Panc1 (cell line): ENCODE measurements around the gene ARHGAP32. TPM values are rescaled to one million over a fixed set of nuclear protein-coding genes. Genes with fewer than 3 reads are reported as not detected.

Experiments
- ATAC-seq: fragments of 200-7000 bp; cut with Tn5 transposase; 2 replicates; pipeline ENCODE4 v1.9.1; 2020; ENCODE audit warnings: mild to moderate bottlenecking, moderate library complexity
- BruUV-seq: library from RNA; stranded (reverse); fragments of 400-500 nt; replicated peaks from 2 replicates; lab custom pipeline; 2021; lab: Mats Ljungman, UMichigan
- CTCF ChIA-PET: fragments of 300-600 bp; sonication (Branson Sonifier 250); formaldehyde crosslinking; loops from one replicate; lab custom pipeline; 2022; ENCODE audit warnings: antibody characterized with exemption; lab: Charles Lee
- POLR2A ChIA-PET: fragments of 300-600 bp; sonication (Branson Sonifier 250); formaldehyde crosslinking; loops from one replicate; lab custom pipeline; 2022; ENCODE audit warnings: antibody characterized with exemption; lab: Charles Lee
- DNase-seq: peaks from one replicate; pipeline ENCODE4 v3.0.0-alpha.2; 2010; ENCODE audit warnings: low read depth, low spot score
- H3K27ac ChIP-seq: 2 replicates; pipeline ENCODE4 v1.5.1; 2011; ENCODE audit warnings: mild to moderate bottlenecking, low read length, inconsistent platforms
- H3K27me3 ChIP-seq: fragments of 200-500 bp; sonication (Bioruptor generic); 2 replicates; pipeline ENCODE4 v1.6.0; 2014; ENCODE audit warnings: low read length, inconsistent platforms; ENCODE audit not compliant: control insufficient read depth, insufficient read depth
- H3K36me3 ChIP-seq: fragments of 200-500 bp; sonication (Bioruptor generic); 2 replicates; pipeline ENCODE4 v1.5.1; 2014; ENCODE audit warnings: inconsistent platforms, mild to moderate bottlenecking, low read length, moderate library complexity; ENCODE audit not compliant: control insufficient read depth, insufficient read depth
- H3K4me1 ChIP-seq: 2 replicates; pipeline ENCODE4 v1.5.1; 2011; ENCODE audit warnings: inconsistent platforms, mild to moderate bottlenecking, low read length, moderate library complexity; ENCODE audit not compliant: control insufficient read depth, insufficient read depth
- H3K4me3 ChIP-seq, 2 experiments: 2 replicates each; pipeline ENCODE4 v1.5.1; 2011 to 2012; ENCODE audit warnings: low read depth in 2 of 2, low read length in 2 of 2, mild to moderate bottlenecking in 2 of 2, inconsistent platforms in 1 of 2, moderate library complexity in 1 of 2
- H3K9me3 ChIP-seq: fragments of 200-500 bp; sonication (Bioruptor generic); 2 replicates; pipeline ENCODE4 v1.5.1; 2014; ENCODE audit warnings: low read depth, mild to moderate bottlenecking, inconsistent platforms, low read length, moderate library complexity; ENCODE audit not compliant: control insufficient read depth, insufficient read depth
- POLR2AphosphoS5 ChIP-seq: IDR thresholded peaks from 2 replicates; pipeline ENCODE4 v1.6.1; 2012; ENCODE audit warnings: mild to moderate bottlenecking, low read depth, low read length, moderate library complexity
- REST ChIP-seq, 2 experiments: IDR thresholded peaks; 2 replicates each; pipeline ENCODE4 v1.6.1; 2011 to 2012; ENCODE audit warnings: low read depth in 2 of 2, control low read depth in 1 of 2, low read length in 1 of 2, mild to moderate bottlenecking in 1 of 2, moderate library complexity in 1 of 2; ENCODE audit not compliant: insufficient read depth in 1 of 2
- SIN3A ChIP-seq: IDR thresholded peaks from 2 replicates; pipeline ENCODE4 v1.6.1; 2012; ENCODE audit warnings: low read depth, mild to moderate bottlenecking, low read length, moderate library complexity, borderline replicate concordance; ENCODE audit not compliant: insufficient read depth
- TCF7L2 ChIP-seq: IDR thresholded peaks from 2 replicates; pipeline ENCODE4 v1.6.1; 2011; ENCODE audit warnings: mild to moderate bottlenecking, low read depth, low read length, inconsistent platforms
- in situ Hi-C: cut with HindIII; loops from 2 replicates; pipeline ENCODE4 v1.10.0; 2016; ENCODE audit warnings: low sequenced_read_pairs, low pct_unique_long_range_greater_than_20kb
- intact Hi-C: fragments of 100-400 bp; cut with micrococcal nuclease; formaldehyde crosslinking; loops from one replicate; pipeline ENCODE4 v1.10.0; 2022; ENCODE audit not compliant: unreplicated experiment
- total RNA-seq: library from RNA; stranded (reverse); gene quantifications from one replicate; pipeline ENCODE4 v1.2.1, GENCODE V29; 2021; ENCODE audit not compliant: unreplicated experiment
- TF ChIP-seq, protein P1 (sequence below): fragments of 450-650 bp; IDR thresholded peaks from 2 replicates; pipeline ENCODE4 v1.5.1; 2017; ENCODE audit warnings: mild to moderate bottlenecking

The ARHGAP32 gene
- total RNA-seq, 1 experiment from 2014 or later: 44.6 TPM

DNA sequence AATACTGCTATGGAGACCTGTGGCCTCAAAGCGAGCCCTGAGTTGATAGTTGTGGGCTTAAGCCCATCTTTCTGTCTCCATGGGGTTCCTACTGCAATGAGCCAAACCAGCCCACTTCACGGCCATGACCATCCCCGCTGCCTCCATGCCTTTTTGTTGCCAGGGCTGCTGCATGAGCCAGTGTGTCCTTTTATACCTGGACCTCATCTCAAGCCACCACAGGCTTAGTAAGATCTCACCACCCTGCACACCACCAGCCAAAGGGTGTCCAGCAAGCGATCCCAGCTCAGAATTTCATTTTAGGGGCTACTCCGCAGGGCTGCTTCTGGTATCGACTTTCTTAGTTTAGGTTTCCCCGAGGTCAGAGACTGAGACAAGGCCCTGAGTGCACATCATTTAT, 257.8 kb downstream of the ARHGAP32 start:
- no peak for TF ChIP-seq SIN3A
- TF ChIP-seq TCF7L2: no peak
- TF ChIP-seq REST (IDR thresholded peaks at IDR 0.05; ENCODE audit: insufficient read depth in 1 of 2, low read depth in 2 of 2, low read length in 1 of 2): no peak
- TF ChIP-seq, protein P1, sequence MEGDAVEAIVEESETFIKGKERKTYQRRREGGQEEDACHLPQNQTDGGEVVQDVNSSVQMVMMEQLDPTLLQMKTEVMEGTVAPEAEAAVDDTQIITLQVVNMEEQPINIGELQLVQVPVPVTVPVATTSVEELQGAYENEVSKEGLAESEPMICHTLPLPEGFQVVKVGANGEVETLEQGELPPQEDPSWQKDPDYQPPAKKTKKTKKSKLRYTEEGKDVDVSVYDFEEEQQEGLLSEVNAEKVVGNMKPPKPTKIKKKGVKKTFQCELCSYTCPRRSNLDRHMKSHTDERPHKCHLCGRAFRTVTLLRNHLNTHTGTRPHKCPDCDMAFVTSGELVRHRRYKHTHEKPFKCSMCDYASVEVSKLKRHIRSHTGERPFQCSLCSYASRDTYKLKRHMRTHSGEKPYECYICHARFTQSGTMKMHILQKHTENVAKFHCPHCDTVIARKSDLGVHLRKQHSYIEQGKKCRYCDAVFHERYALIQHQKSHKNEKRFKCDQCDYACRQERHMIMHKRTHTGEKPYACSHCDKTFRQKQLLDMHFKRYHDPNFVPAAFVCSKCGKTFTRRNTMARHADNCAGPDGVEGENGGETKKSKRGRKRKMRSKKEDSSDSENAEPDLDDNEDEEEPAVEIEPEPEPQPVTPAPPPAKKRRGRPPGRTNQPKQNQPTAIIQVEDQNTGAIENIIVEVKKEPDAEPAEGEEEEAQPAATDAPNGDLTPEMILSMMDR: no peak
- no peak for TF ChIP-seq POLR2AphosphoS5
- no peak for DNase-seq
- CTCF ChIA-PET: no interaction called here

GRCh38 chr11:128933481-128934178, 258.5 kb downstream of the ARHGAP32 start:
- POLR2A ChIA-PET: no interaction called here
- H3K27ac ChIP-seq: no peak overlapping the region
- H3K36me3 ChIP-seq: no peaks in the 10 kb centered on the region
- no peak for TF ChIP-seq REST (IDR thresholded peaks at IDR 0.05; ENCODE audit: insufficient read depth in 1 of 2, low read depth in 2 of 2, low read length in 1 of 2)
- TF ChIP-seq SIN3A: no peak
- no peaks in the 10 kb centered on the region for H3K4me1 ChIP-seq
- H3K9me3 ChIP-seq: no peaks in the 10 kb centered on the region
- no peak overlapping the region for H3K4me3 ChIP-seq
- BruUV-seq: no TSS peak
- in situ Hi-C loops: no loop called here
- ATAC-seq: no peak
- intact Hi-C loops: no loop called here
- CTCF ChIA-PET: no interaction called here
- H3K27me3 ChIP-seq: no peaks in the 10 kb centered on the region
- no peak for DNase-seq

More for the DNA sequence above, 257.8 kb downstream of the ARHGAP32 start:
- no peaks in the 10 kb centered on the region for H3K9me3 ChIP-seq
- in situ Hi-C loops: no loop called here
- H3K36me3 ChIP-seq: no peaks in the 10 kb centered on the region
- no peaks in the 10 kb centered on the region for H3K4me1 ChIP-seq
- no peak overlapping the region for H3K27ac ChIP-seq
- BruUV-seq: no TSS peak
- no peaks in the 10 kb centered on the region for H3K27me3 ChIP-seq
- intact Hi-C loops: no loop called here
- H3K4me3 ChIP-seq: no peak overlapping the region
- ATAC-seq: no peak
- POLR2A ChIA-PET: interaction anchor here (0.5 kb wide), 1 partner anchor 17 kb away, joined by 6 read pairs; no protein-coding TSS in a partner anchor
